HCT116 (cell line): Measurements from ENCODE around the gene TAF1L. TPM values are rescaled to one million over a fixed set of nuclear protein-coding genes. Genes with fewer than 3 reads are reported as not detected.

Source experiments
- ATAC-seq: fragments of 200-7000 bp; cut with Tn5 transposase; 2 replicates; pipeline ENCODE4 v1.9.1; 2020; ENCODE audit warnings: mild to moderate bottlenecking, moderate library complexity
- BruUV-seq: library from RNA; stranded (reverse); fragments of 400-500 nt; replicated peaks from 2 replicates; lab custom pipeline; 2021; lab: Mats Ljungman, UMichigan
- CTCF ChIA-PET: fragments of 300-600 bp; sonication (Branson Sonifier 250); formaldehyde crosslinking; loops from one replicate; lab custom pipeline; 2021; ENCODE audit warnings: antibody characterized with exemption; lab: Charles Lee
- POLR2A ChIA-PET: fragments of 300-600, 350-600 bp; sonication (Branson Sonifier 250); formaldehyde crosslinking; loops from one replicate; lab custom pipeline; 2021; ENCODE audit warnings: antibody characterized with exemption; lab: Charles Lee
- RAD21 ChIA-PET, 2 experiments: fragments of 300-600 bp; sonication (Branson Sonifier 250); formaldehyde crosslinking; loops; one replicate each; lab custom pipeline; 2023; ENCODE audit warnings: low total read pairs in 2 of 2; ENCODE audit not compliant: uncharacterized antibody in 2 of 2, unreplicated experiment in 2 of 2, low non-redundant PET in 1 of 2; lab: Charles Lee
- DNase-seq: peaks from one replicate; pipeline ENCODE4 v3.0.0-alpha.2; 2010; ENCODE audit warnings: low read depth, low spot score
- H2AFZ ChIP-seq: fragments of 200-600 bp; shearing (Covaris generic), sonication (generic); 2 replicates; pipeline ENCODE4 v1.6.1; 2017; ENCODE audit warnings: low read depth, mixed run types, mixed read lengths, antibody characterized with exemption, low read length; ENCODE audit not compliant: poor library complexity, severe bottlenecking
- H3K27ac ChIP-seq: 2 replicates; pipeline ENCODE4 v1.5.1; 2012; ENCODE audit warnings: low read depth, low read length
- H3K27me3 ChIP-seq: fragments of 200-600 bp; sonication (generic); 2 replicates; pipeline ENCODE4 v1.6.1; 2016; ENCODE audit warnings: mixed run types, low read length, mixed read lengths; ENCODE audit not compliant: insufficient read depth
- H3K36me3 ChIP-seq, 2 experiments: fragments of 200-500 bp in 1 of 2; fragments of 200-600 bp in 1 of 2; sonication (Bioruptor generic) in 1 of 2; sonication (generic) in 1 of 2; 2 replicates each; pipeline versions ENCODE4 v1.5.1 to v1.6.1; 2014 to 2016; ENCODE audit warnings: low read length in 2 of 2, inconsistent platforms in 1 of 2, mixed read lengths in 1 of 2, mixed run types in 1 of 2; ENCODE audit not compliant: insufficient read depth in 2 of 2, control insufficient read depth in 1 of 2
- H3K4me1 ChIP-seq, 2 experiments: fragments of 200-600 bp in 1 of 2; sonication (generic) in 1 of 2; 2 replicates each; pipeline versions ENCODE4 v1.5.1 to v1.6.1; 2012 to 2017; ENCODE audit warnings: low read length in 2 of 2, inconsistent platforms in 1 of 2, mild to moderate bottlenecking in 1 of 2, mixed read lengths in 1 of 2, mixed run types in 1 of 2, moderate library complexity in 1 of 2; ENCODE audit not compliant: insufficient read depth in 2 of 2, control insufficient read depth in 1 of 2
- H3K4me2 ChIP-seq: fragments of 200-600 bp; sonication (generic); 2 replicates; pipeline ENCODE4 v1.6.1; 2017; ENCODE audit warnings: mixed run types, low read length, mixed read lengths
- H3K4me3 ChIP-seq, 2 experiments: fragments of 200-600 bp in 1 of 2; sonication (generic) in 1 of 2; replicated peaks in 1 of 2; 2 replicates each; pipeline ENCODE4 v1.5.1; 2011 to 2016; ENCODE audit warnings: low read length in 2 of 2, control low read depth in 1 of 2, low read depth in 1 of 2, mild to moderate bottlenecking in 1 of 2, mixed read lengths in 1 of 2, mixed run types in 1 of 2
- H3K79me2 ChIP-seq: fragments of 200-600 bp; sonication (generic); 2 replicates; pipeline ENCODE4 v1.6.1; 2017; ENCODE audit warnings: mild to moderate bottlenecking, mixed run types, low read length, moderate library complexity, mixed read lengths; ENCODE audit not compliant: insufficient read depth
- H3K9ac ChIP-seq: fragments of 200-600 bp; sonication (generic); 2 replicates; pipeline ENCODE4 v1.6.1; 2016; ENCODE audit warnings: low read length, mixed read lengths
- H3K9me2 ChIP-seq: fragments of 200-600 bp; sonication (generic), shearing (Covaris generic); 2 replicates; pipeline ENCODE4 v1.6.1; 2017; ENCODE audit warnings: mixed run types, mild to moderate bottlenecking, moderate library complexity; ENCODE audit not compliant: insufficient read depth
- H3K9me3 ChIP-seq, 2 experiments: fragments of 200-500 bp in 1 of 2; fragments of 200-600 bp in 1 of 2; sonication (Bioruptor generic) in 1 of 2; sonication (generic) in 1 of 2; 2 replicates each; pipeline ENCODE4 v1.6.1; 2014 to 2017; ENCODE audit warnings: low read length in 2 of 2, mixed read lengths in 2 of 2, inconsistent platforms in 1 of 2, low read depth in 1 of 2, mild to moderate bottlenecking in 1 of 2, mixed run types in 1 of 2, moderate library complexity in 1 of 2; ENCODE audit not compliant: control insufficient read depth in 1 of 2, insufficient read depth in 1 of 2
- H4K20me1 ChIP-seq: fragments of 200-600 bp; sonication (generic), shearing (Covaris generic); 2 replicates; pipeline ENCODE4 v1.6.1; 2017; ENCODE audit warnings: mixed run types, mild to moderate bottlenecking, moderate library complexity; ENCODE audit not compliant: insufficient read depth
- ATF3 ChIP-seq: IDR thresholded peaks from 2 replicates; pipeline ENCODE4 v1.6.1; 2012
- CBX3 ChIP-seq: IDR thresholded peaks from 2 replicates; pipeline ENCODE4 v1.6.1; 2012; ENCODE audit warnings: low read depth
- CEBPB ChIP-seq: IDR thresholded peaks from 2 replicates; pipeline ENCODE4 v1.6.1; 2012; ENCODE audit warnings: low read depth
- CTCF ChIP-seq, 3 experiments: fragments of 200-600 bp in 1 of 3; sonication (generic) in 1 of 3; IDR thresholded peaks in 2 of 3; conservative IDR thresholded peaks in 1 of 3; 2 replicates each; pipeline ENCODE4 v1.5.1; 2012 to 2017; ENCODE audit warnings: low read depth in 2 of 3, low read length in 2 of 3, antibody characterized with exemption in 1 of 3, borderline replicate concordance in 1 of 3, control low read depth in 1 of 3, mild to moderate bottlenecking in 1 of 3, mixed read lengths in 1 of 3, mixed run types in 1 of 3, moderate library complexity in 1 of 3; ENCODE audit not compliant: insufficient read depth in 1 of 3
- EGR1 ChIP-seq: IDR thresholded peaks from 2 replicates; pipeline ENCODE4 v1.6.1; 2012; ENCODE audit warnings: low read depth
- ELF1 ChIP-seq: IDR thresholded peaks from 2 replicates; pipeline ENCODE4 v1.6.1; 2012; ENCODE audit warnings: low read depth, borderline replicate concordance
- EZH2 ChIP-seq: fragments of 200-600 bp; sonication (generic); IDR thresholded peaks from 2 replicates; pipeline ENCODE4 v1.6.1; 2017; ENCODE audit warnings: antibody characterized with exemption, mixed run types
- EZH2phosphoT487 ChIP-seq: fragments of 200-600 bp; IDR thresholded peaks from 2 replicates; pipeline ENCODE4 v1.6.1; 2018; ENCODE audit warnings: antibody characterized with exemption, borderline replicate concordance
- JUND ChIP-seq: IDR thresholded peaks from 2 replicates; pipeline ENCODE4 v1.6.1; 2012
- MAX ChIP-seq: IDR thresholded peaks from 2 replicates; pipeline ENCODE4 v1.6.1; 2012
- POLR2A ChIP-seq: IDR thresholded peaks from 2 replicates; pipeline ENCODE4 v1.7.0; 2011; ENCODE audit warnings: borderline replicate concordance; ENCODE audit not compliant: insufficient read depth, insufficient read length; ENCODE audit errors: extremely low read depth
- POLR2AphosphoS5 ChIP-seq: IDR thresholded peaks from 2 replicates; pipeline ENCODE4 v1.6.1; 2011; ENCODE audit warnings: mild to moderate bottlenecking, low read depth, low read length, moderate library complexity
- SIN3A ChIP-seq: IDR thresholded peaks from 2 replicates; pipeline ENCODE4 v1.6.1; 2012; ENCODE audit warnings: low read depth
- SP1 ChIP-seq: IDR thresholded peaks from 2 replicates; pipeline ENCODE4 v1.6.1; 2012; ENCODE audit warnings: low read depth
- SRF ChIP-seq: IDR thresholded peaks from 2 replicates; pipeline ENCODE4 v1.6.1; 2012; ENCODE audit warnings: low read depth
- TCF7L2 ChIP-seq: IDR thresholded peaks from 2 replicates; pipeline ENCODE4 v1.7.0; 2011; ENCODE audit warnings: borderline replicate concordance, inconsistent platforms; ENCODE audit not compliant: insufficient read depth, insufficient read length; ENCODE audit errors: extremely low read depth
- ZBTB33 ChIP-seq: IDR thresholded peaks from 2 replicates; pipeline ENCODE4 v1.6.1; 2011; ENCODE audit warnings: mild to moderate bottlenecking, low read length, moderate library complexity; ENCODE audit not compliant: insufficient replicate concordance; ENCODE audit errors: extremely low read depth
- intact Hi-C: fragments of 100-400 bp; cut with micrococcal nuclease; formaldehyde crosslinking; loops from 2 replicates; pipeline ENCODE4 v1.10.0; 2022
- total RNA-seq: library from RNA; stranded (reverse); gene quantifications from one replicate; pipeline ENCODE4 v1.2.1, GENCODE V29; 2021; ENCODE audit not compliant: unreplicated experiment

Gene TAF1L
- total RNA-seq, 1 experiment from 2014 or later, result not detected

GRCh38 chr9:32631991-32632390 is 3.5 kb downstream of the TAF1L start:
- Histone ChIP-seq H4K20me1 (no peaks in the 10 kb centered on the region), H3K4me2 (no peak overlapping the region), H3K27me3 (0 out of 2 replicates have a peak, but pooled peaks cover 6% of the 10 kb centered on the region), H3K36me3 (no peaks in the 10 kb centered on the region), H3K9ac (no peak overlapping the region), H3K4me3 (no peak overlapping the region), H3K4me1 (peaks cover 7 to 10% of the 10 kb centered on the region in 2 experiments), H3K9me2 (no peaks in the 10 kb centered on the region), H3K9me3 (no peaks in the 10 kb centered on the region), H3K79me2 (no peaks in the 10 kb centered on the region), H3K27ac (no peak overlapping the region), H2AFZ (no peak overlapping the region)
- no peak for TF ChIP-seq EGR1
- no peak for TF ChIP-seq EZH2
- TF ChIP-seq ELF1, result no peak
- ATAC-seq (no peak), DNase-seq (no peak)
- ChIA-PET RAD21 (no interaction called here), CTCF (no interaction called here), POLR2A (no interaction called here)
- intact Hi-C loops, result no loop called here
- no TSS peak for BruUV-seq

GRCh38 chr9:32627394-32627954 is 8.0 kb downstream of the TAF1L start:
- Histone ChIP-seq H3K36me3 (no peaks in the 10 kb centered on the region), H3K9ac (no peak overlapping the region), H3K9me3 (no peaks in the 10 kb centered on the region), H2AFZ (no peak overlapping the region), H4K20me1 (no peaks in the 10 kb centered on the region), H3K4me3 (no peak overlapping the region), H3K27ac (peak overlapping the region; percentile 2; the same call in 1 of the 2 replicates), H3K4me1 (peaks cover 7 to 12% of the 10 kb centered on the region in 2 experiments), H3K9me2 (no peaks in the 10 kb centered on the region), H3K79me2 (no peaks in the 10 kb centered on the region), H3K27me3 (no peaks in the 10 kb centered on the region), H3K4me2 (peak overlapping the region; percentile 45)
- no TSS peak for BruUV-seq
- intact Hi-C loops, result no loop called here
- ATAC-seq, result peak; percentile 86
- POLR2A ChIA-PET, result no interaction called here
- RAD21 ChIA-PET, result no interaction called here
- CTCF ChIA-PET, result interaction anchor here (1.3 kb wide), 1 partner anchor 46 kb away, joined by 3 read pairs; no protein-coding TSS in a partner anchor
- peak; percentile 43 for DNase-seq
- TF ChIP-seq TCF7L2, result no peak
- peak; percentile 70 for TF ChIP-seq JUND
- no peak for TF ChIP-seq ZBTB33
- TF ChIP-seq SRF, result 0 out of 2 replicates have a peak, but pooled peaks have one; percentile 55
- no peak for TF ChIP-seq ELF1
- TF ChIP-seq CBX3, result peak; percentile 59; the same call in 1 of the 2 replicates
- no peak for TF ChIP-seq CTCF (IDR thresholded peaks at IDR 0.05 in 2 of 3, conservative IDR thresholded peaks at IDR 0.05 in 1 of 3; ENCODE audit: borderline replicate concordance in 1 of 3, insufficient read depth in 1 of 3, low read depth in 2 of 3, low read length in 2 of 3)
- TF ChIP-seq POLR2AphosphoS5, result no peak
- TF ChIP-seq ATF3, result no peak
- TF ChIP-seq SP1, result peak; percentile 41; the same call in 1 of the 2 replicates
- TF ChIP-seq SIN3A, result no peak
- no peak for TF ChIP-seq EGR1
- no peak for TF ChIP-seq MAX
- TF ChIP-seq EZH2, result no peak
- TF ChIP-seq POLR2A, result no peak
- no peak for TF ChIP-seq EZH2phosphoT487
- peak; percentile 80 for TF ChIP-seq CEBPB
